KMS-11 (cell line): ENCODE results near the gene FAM217B.

Experiments
- H2AFZ ChIP-seq: fragments of 200-600 bp; sonication (generic); 2 replicates; pipeline ENCODE4 v1.6.1; 2016; ENCODE audit warnings: antibody characterized with exemption, mixed run types, low read depth
- H3K27ac ChIP-seq: fragments of 200-600 bp; sonication (generic); 2 replicates; pipeline ENCODE4 v1.6.1; 2016; ENCODE audit warnings: mild to moderate bottlenecking, mixed run types
- H3K27me3 ChIP-seq: fragments of 200-600 bp; sonication (generic); 2 replicates; pipeline ENCODE4 v1.6.1; 2017; ENCODE audit warnings: mild to moderate bottlenecking, low read depth, mixed run types, moderate library complexity; ENCODE audit not compliant: insufficient read depth
- H3K36me3 ChIP-seq: fragments of 200-600 bp; sonication (generic); 2 replicates; pipeline ENCODE4 v1.6.1; 2017; ENCODE audit warnings: mild to moderate bottlenecking, mixed run types; ENCODE audit not compliant: insufficient read depth
- H3K4me1 ChIP-seq: fragments of 200-600 bp; sonication (generic); 2 replicates; pipeline ENCODE4 v1.6.1; 2016; ENCODE audit warnings: mild to moderate bottlenecking, low read depth, mixed run types; ENCODE audit not compliant: poor library complexity, severe bottlenecking
- H3K4me2 ChIP-seq: fragments of 200-600 bp; sonication (generic); 2 replicates; pipeline ENCODE4 v1.7.0; 2016; ENCODE audit warnings: mild to moderate bottlenecking, mixed run types
- H3K4me3 ChIP-seq: fragments of 200-600 bp; sonication (generic); IDR thresholded peaks from 2 replicates; pipeline ENCODE4 v1.6.1; 2017; ENCODE audit warnings: low read depth, low read length, mixed read lengths; ENCODE audit not compliant: insufficient read depth
- H3K79me2 ChIP-seq: fragments of 200-600 bp; sonication (generic); 2 replicates; pipeline ENCODE4 v1.6.1; 2016; ENCODE audit warnings: low read depth, mixed run types; ENCODE audit not compliant: insufficient read depth
- H3K9ac ChIP-seq: fragments of 200-600 bp; sonication (generic); 2 replicates; pipeline ENCODE4 v1.6.1; 2016; ENCODE audit warnings: mild to moderate bottlenecking, mixed run types
- H4K20me1 ChIP-seq: fragments of 200-600 bp; sonication (generic); 2 replicates; pipeline ENCODE4 v1.6.1; 2016; ENCODE audit warnings: mild to moderate bottlenecking, mixed run types; ENCODE audit not compliant: insufficient read depth
- TF ChIP-seq, protein P1 (sequence below): fragments of 200-600 bp; sonication (generic); conservative IDR thresholded peaks from 2 replicates; pipeline ENCODE4 v1.6.1; 2017; ENCODE audit warnings: low read depth, mild to moderate bottlenecking, antibody characterized with exemption, low read length, moderate library complexity, mixed read lengths

Gene FAM217B

GRCh38 chr20:59939052-59939878 lies 924 bp upstream of the FAM217B start:
- H3K27me3 ChIP-seq: no peaks in the 10 kb centered on the region
- no peak overlapping the region; the same call in 1 of the 2 replicates for H3K27ac ChIP-seq
- H3K4me3 ChIP-seq: no peak overlapping the region
- peaks cover 20% of the 10 kb centered on the region for H3K79me2 ChIP-seq
- H3K4me1 ChIP-seq: peaks cover 23% of the 10 kb centered on the region
- no peaks in the 10 kb centered on the region for H4K20me1 ChIP-seq
- H3K9ac ChIP-seq: peak overlapping the region; percentile 88
- H3K4me2 ChIP-seq: peak overlapping the region; percentile 57; the same call in 1 of the 2 replicates
- H2AFZ ChIP-seq: peak overlapping the region; percentile 83
- TF ChIP-seq, protein P1, sequence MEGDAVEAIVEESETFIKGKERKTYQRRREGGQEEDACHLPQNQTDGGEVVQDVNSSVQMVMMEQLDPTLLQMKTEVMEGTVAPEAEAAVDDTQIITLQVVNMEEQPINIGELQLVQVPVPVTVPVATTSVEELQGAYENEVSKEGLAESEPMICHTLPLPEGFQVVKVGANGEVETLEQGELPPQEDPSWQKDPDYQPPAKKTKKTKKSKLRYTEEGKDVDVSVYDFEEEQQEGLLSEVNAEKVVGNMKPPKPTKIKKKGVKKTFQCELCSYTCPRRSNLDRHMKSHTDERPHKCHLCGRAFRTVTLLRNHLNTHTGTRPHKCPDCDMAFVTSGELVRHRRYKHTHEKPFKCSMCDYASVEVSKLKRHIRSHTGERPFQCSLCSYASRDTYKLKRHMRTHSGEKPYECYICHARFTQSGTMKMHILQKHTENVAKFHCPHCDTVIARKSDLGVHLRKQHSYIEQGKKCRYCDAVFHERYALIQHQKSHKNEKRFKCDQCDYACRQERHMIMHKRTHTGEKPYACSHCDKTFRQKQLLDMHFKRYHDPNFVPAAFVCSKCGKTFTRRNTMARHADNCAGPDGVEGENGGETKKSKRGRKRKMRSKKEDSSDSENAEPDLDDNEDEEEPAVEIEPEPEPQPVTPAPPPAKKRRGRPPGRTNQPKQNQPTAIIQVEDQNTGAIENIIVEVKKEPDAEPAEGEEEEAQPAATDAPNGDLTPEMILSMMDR: no peak
- H3K36me3 ChIP-seq: no peaks in the 10 kb centered on the region; the same call in 1 of the 2 replicates

DNA sequence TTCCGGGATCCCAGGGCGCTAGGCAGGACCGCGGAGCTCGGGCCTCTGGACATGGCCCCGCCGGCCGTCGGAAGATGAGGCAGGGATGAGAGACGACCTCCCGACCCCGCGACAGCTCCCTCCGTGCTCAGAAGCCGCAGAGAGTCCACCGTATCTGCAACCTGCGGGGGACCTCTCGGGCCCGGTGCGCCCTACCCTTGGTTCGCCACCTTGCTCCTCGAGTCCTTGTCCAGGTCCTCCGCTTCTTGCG lies 385 bp upstream of the FAM217B start:
- H3K9ac ChIP-seq: peak overlapping the region; percentile 88
- peak overlapping the region; percentile 88 for H3K27ac ChIP-seq
- peak overlapping the region; percentile 57 for H3K4me2 ChIP-seq
- H3K4me3 ChIP-seq: no peak overlapping the region
- no peaks in the 10 kb centered on the region for H3K27me3 ChIP-seq
- TF ChIP-seq, protein P1: no peak
- H3K36me3 ChIP-seq: no peaks in the 10 kb centered on the region; the same call in 1 of the 2 replicates
- H4K20me1 ChIP-seq: no peaks in the 10 kb centered on the region
- peaks cover 23% of the 10 kb centered on the region for H3K4me1 ChIP-seq
- peak overlapping the region; percentile 83 for H2AFZ ChIP-seq
- H3K79me2 ChIP-seq: peaks cover 20% of the 10 kb centered on the region

GRCh38 chr20:59940956-59941294 lies 736 bp downstream of the FAM217B start:
- peak overlapping the region; percentile 88 for H3K27ac ChIP-seq

GRCh38 chr20:59942245-59942644 lies 2.1 kb downstream of the FAM217B start:
- Histone ChIP-seq H2AFZ (no peak overlapping the region), H3K4me2 (peak overlapping the region; percentile 57; the same call in 1 of the 2 replicates), H3K79me2 (peaks cover 20% of the 10 kb centered on the region), H3K27me3 (no peaks in the 10 kb centered on the region), H3K4me1 (peaks cover 20% of the 10 kb centered on the region), H3K36me3 (no peaks in the 10 kb centered on the region; the same call in 1 of the 2 replicates), H3K4me3 (no peak overlapping the region), H3K27ac (no peak overlapping the region), H4K20me1 (no peaks in the 10 kb centered on the region), H3K9ac (no peak overlapping the region)
- TF ChIP-seq, protein P1: no peak

More at GRCh38 chr20:59940956-59941294, 736 bp downstream of the FAM217B start:
- Histone ChIP-seq H2AFZ (peak overlapping the region; percentile 83), H3K4me2 (peak overlapping the region; percentile 57), H3K9ac (peak overlapping the region; percentile 88), H3K4me1 (peaks cover 23% of the 10 kb centered on the region), H3K36me3 (no peaks in the 10 kb centered on the region; the same call in 1 of the 2 replicates), H4K20me1 (no peaks in the 10 kb centered on the region), H3K4me3 (peak overlapping the region; percentile 64), H3K27me3 (no peaks in the 10 kb centered on the region), H3K79me2 (peaks cover 20% of the 10 kb centered on the region)
- TF ChIP-seq, protein P1: no peak
